Sigmoid colon (tissue), 4 donors: Measurements from ENCODE around the gene TRIM9.
A peak's percentile ranks its signal among the peaks of the same experiment; 100 is the strongest.

ENCODE experiments used
- EP300 ChIP-seq, 4 donors: sonication (generic); formaldehyde crosslinking; IDR thresholded peaks; one replicate each; pipeline ENCODE4 v1.6.1; 2017; ENCODE audit warnings: antibody characterized with exemption in 4 of 4
- POLR2A ChIP-seq, 2 donors: fragments of 450-650 bp; IDR thresholded peaks; one replicate each; pipeline ENCODE4 v1.6.1; 2016; ENCODE audit warnings: antibody characterized with exemption in 2 of 2, mild to moderate bottlenecking in 2 of 2, moderate library complexity in 2 of 2
- POLR2AphosphoS5 ChIP-seq, 4 donors: sonication (generic); formaldehyde crosslinking; IDR thresholded peaks; one replicate each; pipeline ENCODE4 v1.6.1; 2017; ENCODE audit warnings: antibody characterized with exemption in 4 of 4
- TF ChIP-seq, protein P1 (sequence below), 4 experiments: fragments of 450-650 bp in 3 of 4; fragments of 200-600 bp in 1 of 4; IDR thresholded peaks; one replicate each; pipeline ENCODE4 v1.5.1; 2016 to 2019; ENCODE audit warnings: antibody characterized with exemption in 4 of 4, mild to moderate bottlenecking in 3 of 4, moderate library complexity in 2 of 4

DNA sequence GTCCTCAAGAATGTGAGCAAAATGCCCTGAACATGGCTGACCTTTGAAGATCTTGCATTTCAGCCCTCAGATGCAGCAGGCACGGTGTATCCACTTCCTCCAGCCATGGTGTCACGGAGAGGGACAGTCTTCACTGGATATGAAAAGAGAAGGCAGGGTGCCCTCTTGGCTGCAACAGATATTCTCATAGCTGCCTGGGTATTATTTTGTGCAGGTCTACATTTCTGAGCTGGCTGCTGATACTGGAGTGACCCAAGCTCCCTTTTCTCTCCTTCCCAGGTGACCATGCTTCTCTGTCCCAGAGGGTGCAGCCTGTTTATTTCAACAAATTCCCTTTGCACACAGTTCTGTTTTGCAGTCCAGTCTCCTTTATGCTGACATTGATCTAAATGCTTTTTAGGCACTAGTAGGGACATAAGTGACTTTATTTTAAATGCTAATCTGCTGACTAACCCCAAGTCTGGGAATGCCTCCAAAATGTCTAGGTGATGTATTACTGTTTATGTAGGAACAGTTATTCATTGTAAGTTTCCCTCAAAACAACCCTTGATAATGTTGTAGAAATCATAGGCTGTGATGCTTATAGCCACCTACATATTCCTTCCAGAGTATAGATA lies 133.2 kb downstream of the TRIM9 start:
- TF ChIP-seq POLR2AphosphoS5 (IDR thresholded peaks at IDR 0.05), result peak; percentile 69 to 88 (median 86)
- TF ChIP-seq, protein P1, sequence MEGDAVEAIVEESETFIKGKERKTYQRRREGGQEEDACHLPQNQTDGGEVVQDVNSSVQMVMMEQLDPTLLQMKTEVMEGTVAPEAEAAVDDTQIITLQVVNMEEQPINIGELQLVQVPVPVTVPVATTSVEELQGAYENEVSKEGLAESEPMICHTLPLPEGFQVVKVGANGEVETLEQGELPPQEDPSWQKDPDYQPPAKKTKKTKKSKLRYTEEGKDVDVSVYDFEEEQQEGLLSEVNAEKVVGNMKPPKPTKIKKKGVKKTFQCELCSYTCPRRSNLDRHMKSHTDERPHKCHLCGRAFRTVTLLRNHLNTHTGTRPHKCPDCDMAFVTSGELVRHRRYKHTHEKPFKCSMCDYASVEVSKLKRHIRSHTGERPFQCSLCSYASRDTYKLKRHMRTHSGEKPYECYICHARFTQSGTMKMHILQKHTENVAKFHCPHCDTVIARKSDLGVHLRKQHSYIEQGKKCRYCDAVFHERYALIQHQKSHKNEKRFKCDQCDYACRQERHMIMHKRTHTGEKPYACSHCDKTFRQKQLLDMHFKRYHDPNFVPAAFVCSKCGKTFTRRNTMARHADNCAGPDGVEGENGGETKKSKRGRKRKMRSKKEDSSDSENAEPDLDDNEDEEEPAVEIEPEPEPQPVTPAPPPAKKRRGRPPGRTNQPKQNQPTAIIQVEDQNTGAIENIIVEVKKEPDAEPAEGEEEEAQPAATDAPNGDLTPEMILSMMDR (IDR thresholded peaks at IDR 0.05), result no peak
- TF ChIP-seq POLR2A (IDR thresholded peaks at IDR 0.05), result no peak
- TF ChIP-seq EP300 (IDR thresholded peaks at IDR 0.05), result peak in 3 of 4 donors; percentile 62 to 71 (median 64)
